Measurements from ENCODE around the gene AGBL4.

The AGBL4 gene

GRCh38 chr1:48500541-48501450 is 1523.0 kb downstream of the AGBL4 start:
- H3K4me3 ChIP-seq (ENCODE audit: low read length) = no peak overlapping the region
- DNase-seq (ENCODE audit: low read depth) = no peak
- no peak for TF ChIP-seq CTCF (IDR thresholded peaks at IDR 0.05; ENCODE audit: insufficient read depth, low read depth, low read length, missing control alignments)

GRCh38 chr1:48499211-48499735 is 1524.5 kb downstream of the AGBL4 start:
- TF ChIP-seq CTCF (IDR thresholded peaks at IDR 0.05; ENCODE audit: insufficient read depth, low read depth, low read length, missing control alignments) = no peak
- no peak for DNase-seq (ENCODE audit: low read depth)
- H3K4me3 ChIP-seq (ENCODE audit: low read length) = no peak overlapping the region

GRCh38 chr1:48498096-48498791 is 1525.5 kb downstream of the AGBL4 start:
- H3K4me3 ChIP-seq (ENCODE audit: low read length) = no peak overlapping the region
- peak; percentile 96 for TF ChIP-seq CTCF (IDR thresholded peaks at IDR 0.05; ENCODE audit: insufficient read depth, low read depth, low read length, missing control alignments)
- DNase-seq (ENCODE audit: low read depth) = peak; percentile 71

DNA sequence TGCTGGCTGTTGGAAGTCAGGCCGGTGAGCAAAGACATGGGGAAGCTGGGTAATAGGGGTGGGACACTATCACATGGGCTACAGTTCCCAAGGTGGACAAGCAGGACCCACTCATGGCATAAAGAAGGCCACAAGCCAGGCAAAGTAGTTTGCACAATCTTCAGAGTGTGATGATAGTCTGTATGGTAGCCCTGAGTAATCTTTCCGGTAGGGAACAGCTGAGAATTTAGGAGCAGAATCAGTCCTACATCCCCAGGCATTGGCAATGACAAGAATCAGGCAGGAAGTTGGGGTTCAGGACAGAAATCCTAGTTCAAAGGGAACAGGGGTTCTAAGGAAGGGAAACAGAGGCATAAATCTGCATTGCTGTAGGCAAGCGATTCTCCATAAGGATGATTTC is 1527.8 kb downstream of the AGBL4 start:
- no peak for TF ChIP-seq CTCF (IDR thresholded peaks at IDR 0.05; ENCODE audit: insufficient read depth, low read depth, low read length, missing control alignments)

DNA sequence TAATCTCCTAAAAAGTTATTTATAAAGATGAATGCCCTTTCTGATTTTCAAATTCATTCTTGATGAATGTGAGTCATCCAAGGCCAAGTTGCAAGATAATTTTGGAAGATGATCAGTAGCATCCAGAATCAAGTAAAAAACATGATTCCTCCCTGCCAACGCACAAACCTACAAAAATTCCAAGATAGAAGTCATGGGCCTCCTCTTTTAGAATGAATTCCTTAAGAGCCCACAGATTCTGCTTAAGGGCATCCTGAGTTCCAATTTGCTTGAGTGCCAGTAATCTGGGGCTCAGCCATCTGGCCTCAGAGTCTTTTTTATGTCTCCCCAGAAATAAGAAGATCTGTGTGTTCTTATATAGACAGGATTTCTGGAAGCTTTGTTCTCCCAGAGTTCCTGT is 1528.6 kb downstream of the AGBL4 start:
- no peak for DNase-seq (ENCODE audit: low read depth)
- TF ChIP-seq CTCF (IDR thresholded peaks at IDR 0.05; ENCODE audit: insufficient read depth, low read depth, low read length, missing control alignments) = no peak

More for the DNA sequence above, 1527.8 kb downstream of the AGBL4 start:
- DNase-seq (ENCODE audit: low read depth) = no peak
- no peak overlapping the region for H3K4me3 ChIP-seq (ENCODE audit: low read length)

GRCh38 chr1:48493970-48494769 is 1529.6 kb downstream of the AGBL4 start:
- peak; percentile 24 for DNase-seq (ENCODE audit: low read depth)
- TF ChIP-seq CTCF (IDR thresholded peaks at IDR 0.05; ENCODE audit: insufficient read depth, low read depth, low read length, missing control alignments) = no peak
- H3K4me3 ChIP-seq (ENCODE audit: low read length) = no peak overlapping the region

More for the DNA sequence above, 1528.6 kb downstream of the AGBL4 start:
- no peak overlapping the region for H3K4me3 ChIP-seq (ENCODE audit: low read length)
